Ishikawa (cell line): Measurements from ENCODE around the gene RNF215.

Source experiments
- EGR1 ChIP-seq: IDR thresholded peaks from 2 replicates; pipeline ENCODE4 v1.6.1; 2012
- EP300 ChIP-seq: IDR thresholded peaks from 2 replicates; pipeline ENCODE4 v1.6.1; 2012; ENCODE audit warnings: borderline replicate concordance
- FOXM1 ChIP-seq: IDR thresholded peaks from 2 replicates; pipeline ENCODE4 v1.6.1; 2012; ENCODE audit warnings: low read depth, borderline replicate concordance
- NFIC ChIP-seq: IDR thresholded peaks from 2 replicates; pipeline ENCODE4 v1.6.1; 2012
- RAD21 ChIP-seq: IDR thresholded peaks from 2 replicates; pipeline ENCODE4 v1.6.1; 2012; ENCODE audit warnings: low read depth
- TAF1 ChIP-seq: IDR thresholded peaks from 2 replicates; pipeline ENCODE4 v1.6.1; 2012; ENCODE audit warnings: low read depth, mild to moderate bottlenecking
- TCF12 ChIP-seq: IDR thresholded peaks from 2 replicates; pipeline ENCODE4 v1.6.1; 2012; ENCODE audit warnings: low read depth
- TEAD4 ChIP-seq: IDR thresholded peaks from 2 replicates; pipeline ENCODE4 v1.6.1; 2012
- USF1 ChIP-seq: IDR thresholded peaks from 2 replicates; pipeline ENCODE4 v1.6.1; 2012
- YY1 ChIP-seq: IDR thresholded peaks from 2 replicates; pipeline ENCODE4 v1.6.1; 2012; ENCODE audit warnings: low read depth
- ZBTB7A ChIP-seq: IDR thresholded peaks from 2 replicates; pipeline ENCODE4 v1.6.1; 2012; ENCODE audit warnings: low read depth
- TF ChIP-seq, protein P1 (sequence below): IDR thresholded peaks from 2 replicates; pipeline ENCODE4 v1.6.1; 2012; ENCODE audit warnings: low read depth, mild to moderate bottlenecking
- TF ChIP-seq, protein P2 (sequence below): IDR thresholded peaks from 2 replicates; pipeline ENCODE4 v1.6.1; 2012

RNF215 gene

GRCh38 chr22:30373331-30374325 lies 13.6 kb downstream of the RNF215 start:
- no peak for TF ChIP-seq EGR1
- no peak for TF ChIP-seq TAF1
- TF ChIP-seq ZBTB7A = no peak
- no peak for TF ChIP-seq USF1
- TF ChIP-seq, protein P1, sequence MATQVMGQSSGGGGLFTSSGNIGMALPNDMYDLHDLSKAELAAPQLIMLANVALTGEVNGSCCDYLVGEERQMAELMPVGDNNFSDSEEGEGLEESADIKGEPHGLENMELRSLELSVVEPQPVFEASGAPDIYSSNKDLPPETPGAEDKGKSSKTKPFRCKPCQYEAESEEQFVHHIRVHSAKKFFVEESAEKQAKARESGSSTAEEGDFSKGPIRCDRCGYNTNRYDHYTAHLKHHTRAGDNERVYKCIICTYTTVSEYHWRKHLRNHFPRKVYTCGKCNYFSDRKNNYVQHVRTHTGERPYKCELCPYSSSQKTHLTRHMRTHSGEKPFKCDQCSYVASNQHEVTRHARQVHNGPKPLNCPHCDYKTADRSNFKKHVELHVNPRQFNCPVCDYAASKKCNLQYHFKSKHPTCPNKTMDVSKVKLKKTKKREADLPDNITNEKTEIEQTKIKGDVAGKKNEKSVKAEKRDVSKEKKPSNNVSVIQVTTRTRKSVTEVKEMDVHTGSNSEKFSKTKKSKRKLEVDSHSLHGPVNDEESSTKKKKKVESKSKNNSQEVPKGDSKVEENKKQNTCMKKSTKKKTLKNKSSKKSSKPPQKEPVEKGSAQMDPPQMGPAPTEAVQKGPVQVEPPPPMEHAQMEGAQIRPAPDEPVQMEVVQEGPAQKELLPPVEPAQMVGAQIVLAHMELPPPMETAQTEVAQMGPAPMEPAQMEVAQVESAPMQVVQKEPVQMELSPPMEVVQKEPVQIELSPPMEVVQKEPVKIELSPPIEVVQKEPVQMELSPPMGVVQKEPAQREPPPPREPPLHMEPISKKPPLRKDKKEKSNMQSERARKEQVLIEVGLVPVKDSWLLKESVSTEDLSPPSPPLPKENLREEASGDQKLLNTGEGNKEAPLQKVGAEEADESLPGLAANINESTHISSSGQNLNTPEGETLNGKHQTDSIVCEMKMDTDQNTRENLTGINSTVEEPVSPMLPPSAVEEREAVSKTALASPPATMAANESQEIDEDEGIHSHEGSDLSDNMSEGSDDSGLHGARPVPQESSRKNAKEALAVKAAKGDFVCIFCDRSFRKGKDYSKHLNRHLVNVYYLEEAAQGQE = no peak
- TF ChIP-seq TEAD4 = no peak
- TF ChIP-seq FOXM1 = no peak
- no peak for TF ChIP-seq EP300
- no peak for TF ChIP-seq YY1

- TF ChIP-seq, protein P1 = no peak
- no peak for TF ChIP-seq EGR1
- TF ChIP-seq FOXM1 = no peak
- no peak for TF ChIP-seq EP300
- TF ChIP-seq, protein P2, sequence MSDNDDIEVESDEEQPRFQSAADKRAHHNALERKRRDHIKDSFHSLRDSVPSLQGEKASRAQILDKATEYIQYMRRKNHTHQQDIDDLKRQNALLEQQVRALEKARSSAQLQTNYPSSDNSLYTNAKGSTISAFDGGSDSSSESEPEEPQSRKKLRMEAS = no peak
- no peak for TF ChIP-seq ZBTB7A
These were observed 14.3 kb downstream of the RNF215 start for GRCh38 chr22:30372915-30373314.

- TF ChIP-seq EP300 (no peak), ZBTB7A (no peak), RAD21 (no peak), NFIC (no peak)
These were observed 15.2 kb downstream of the RNF215 start for GRCh38 chr22:30371981-30372380.

DNA sequence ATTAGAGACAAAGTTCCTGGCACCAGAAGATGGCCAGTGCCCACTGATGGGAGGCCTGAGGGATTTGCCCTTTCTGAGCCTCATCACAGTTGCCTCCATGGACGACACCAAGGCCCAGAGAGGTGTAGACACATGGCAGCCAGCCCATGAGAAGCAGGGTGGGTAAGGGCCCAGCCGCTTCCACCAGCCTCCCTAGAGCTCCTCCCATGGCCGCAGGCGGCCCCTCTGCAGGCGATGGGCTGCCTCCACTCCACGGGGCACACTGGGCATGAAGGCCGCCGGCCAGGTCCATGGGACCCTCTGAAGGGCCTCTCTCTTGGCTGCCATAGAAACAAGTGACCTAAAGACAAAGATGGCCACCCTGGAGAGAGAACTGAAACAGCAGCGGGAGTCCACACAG lies 15.9 kb downstream of the RNF215 start:
- TF ChIP-seq NFIC (no peak), FOXM1 (no peak), EGR1 (no peak), EP300 (no peak), TEAD4 (no peak), TCF12 (no peak)

DNA sequence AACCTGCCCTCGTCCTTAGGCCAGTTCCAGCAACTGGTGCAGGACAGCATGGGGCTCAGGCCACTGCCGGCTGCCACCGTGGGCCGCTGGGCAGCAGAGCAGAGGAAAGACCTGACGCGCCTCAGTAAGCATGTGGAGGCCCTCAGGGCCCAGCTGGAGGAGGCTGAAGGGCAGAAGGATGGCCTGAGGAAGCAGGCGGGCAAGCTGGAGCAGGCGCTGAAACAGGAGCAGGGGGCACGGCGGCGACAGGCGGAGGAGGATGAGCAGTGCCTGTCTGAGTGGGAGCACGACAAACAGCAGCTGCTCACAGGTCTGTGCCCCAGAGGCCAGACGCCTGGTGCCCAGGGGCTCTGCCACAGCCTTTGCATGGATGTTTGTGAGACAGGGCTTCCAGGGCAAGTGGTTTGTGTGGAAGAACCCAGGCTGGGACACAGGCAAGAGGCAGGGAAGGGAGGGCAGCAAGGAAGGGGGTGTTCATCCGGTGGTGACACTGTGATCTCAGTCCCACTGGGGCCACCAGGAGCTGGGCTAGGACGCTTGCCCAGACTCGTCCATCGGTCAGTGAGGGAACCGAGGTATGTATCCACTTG lies 16.5 kb downstream of the RNF215 start:
- TF ChIP-seq TEAD4 = no peak
- TF ChIP-seq, protein P1 = no peak
- TF ChIP-seq RAD21 = no peak
- no peak for TF ChIP-seq EP300
- no peak for TF ChIP-seq FOXM1
- TF ChIP-seq EGR1 = no peak
- TF ChIP-seq YY1 = no peak
